CD14-positive monocyte (primary cell): Measurements from ENCODE around the gene CREB5. TPM values are rescaled to one million over a fixed set of nuclear protein-coding genes. Genes with fewer than 3 reads are reported as not detected.

Experiments used
- DNase-seq, 3 donors: peaks; one replicate each; pipeline ENCODE4 v3.0.0-alpha.2; 2011 to 2022
- H2AFZ ChIP-seq: 2 replicates; pipeline ENCODE4 v1.6.0; 2012; ENCODE audit warnings: mild to moderate bottlenecking, low read depth, low read length, inconsistent platforms; ENCODE audit not compliant: insufficient read depth, poor library complexity, severe bottlenecking
- H3K27ac ChIP-seq, 2 donors: 1 replicate in 1 of 2; 2 replicates in 1 of 2; pipeline ENCODE4 v1.5.1; 2012 to 2013; ENCODE audit warnings: low read length in 2 of 2, control low read depth in 1 of 2, inconsistent platforms in 1 of 2, low read depth in 1 of 2, mild to moderate bottlenecking in 1 of 2
- H3K27me3 ChIP-seq, 2 donors: one replicate each; pipeline versions ENCODE4 v1.6.0 to v1.6.1; 2011 to 2013; ENCODE audit warnings: low read length in 2 of 2; ENCODE audit not compliant: control insufficient read depth in 2 of 2, insufficient read depth in 2 of 2
- H3K36me3 ChIP-seq, 2 donors: replicated peaks in 1 of 2; 1 replicate in 1 of 2; 2 replicates in 1 of 2; pipeline versions ENCODE4 v1.5.1 to v1.6.1; 2012 to 2013; ENCODE audit warnings: low read length in 2 of 2, control low read depth in 1 of 2, inconsistent platforms in 1 of 2, mild to moderate bottlenecking in 1 of 2; ENCODE audit not compliant: insufficient read depth in 2 of 2, control insufficient read depth in 1 of 2
- H3K4me1 ChIP-seq, 2 donors: 1 replicate in 1 of 2; 2 replicates in 1 of 2; pipeline versions ENCODE4 v1.5.1 to v1.6.1; 2012 to 2013; ENCODE audit warnings: low read length in 2 of 2, control low read depth in 1 of 2, inconsistent platforms in 1 of 2, mild to moderate bottlenecking in 1 of 2, moderate library complexity in 1 of 2; ENCODE audit not compliant: insufficient read depth in 2 of 2, control insufficient read depth in 1 of 2
- H3K4me2 ChIP-seq: replicated peaks from 2 replicates; pipeline ENCODE3; 2012; ENCODE audit warnings: low read length, moderate library complexity, mild to moderate bottlenecking; ENCODE audit not compliant: poor library complexity, severe bottlenecking; ENCODE audit errors: extremely low read depth
- H3K4me3 ChIP-seq, 3 experiments: fragments of 200-600 bp in 1 of 3; sonication (generic) in 1 of 3; replicated peaks in 1 of 3; 1 replicate in 2 of 3; 2 replicates in 1 of 3; pipeline ENCODE4 v1.5.1; 2011 to 2013; ENCODE audit warnings: low read length in 3 of 3, mild to moderate bottlenecking in 3 of 3, control low read depth in 2 of 3, low read depth in 2 of 3, inconsistent platforms in 1 of 3, moderate library complexity in 1 of 3
- H3K79me2 ChIP-seq: 2 replicates; pipeline ENCODE4 v1.6.0; 2012; ENCODE audit warnings: mild to moderate bottlenecking, control low read depth, inconsistent platforms, low read length, moderate library complexity; ENCODE audit not compliant: insufficient read depth
- H3K9ac ChIP-seq: 2 replicates; pipeline ENCODE4 v1.6.0; 2017; ENCODE audit warnings: low read length, mild to moderate bottlenecking; ENCODE audit not compliant: insufficient read depth, poor library complexity, severe bottlenecking
- H3K9me3 ChIP-seq, 2 donors: replicated peaks in 1 of 2; 1 replicate in 1 of 2; 2 replicates in 1 of 2; pipeline versions ENCODE4 v1.5.1 to v1.6.1; 2012 to 2013; ENCODE audit warnings: low read length in 2 of 2, control low read depth in 1 of 2; ENCODE audit not compliant: control insufficient read depth in 1 of 2, insufficient read depth in 1 of 2
- H4K20me1 ChIP-seq: 2 replicates; pipeline ENCODE4 v1.6.0; 2012; ENCODE audit warnings: mild to moderate bottlenecking, low read length, control low read depth, moderate library complexity; ENCODE audit not compliant: insufficient read depth
- H3K27ac Mint-ChIP-seq, 7 donors: one replicate each; pipeline ENCODE4 v1.8.0; 2020; ENCODE audit warnings: mild to moderate bottlenecking in 7 of 7, mixed read lengths in 7 of 7, moderate library complexity in 6 of 7, inconsistent platforms in 2 of 7
- H3K27me3 Mint-ChIP-seq, 3 donors: one replicate each; pipeline ENCODE4 v1.8.0; 2021 to 2022; ENCODE audit warnings: low read depth in 3 of 3, mild to moderate bottlenecking in 3 of 3, mixed read lengths in 3 of 3, moderate library complexity in 3 of 3, inconsistent platforms in 1 of 3
- H3K36me3 Mint-ChIP-seq, 2 donors: one replicate each; pipeline ENCODE4 v1.8.0; 2020; ENCODE audit warnings: mixed read lengths in 2 of 2, inconsistent platforms in 1 of 2, mild to moderate bottlenecking in 1 of 2
- H3K4me1 Mint-ChIP-seq: one replicate; pipeline ENCODE4 v1.8.0; 2020; ENCODE audit warnings: mild to moderate bottlenecking, mixed read lengths
- H3K4me3 Mint-ChIP-seq, 2 donors: one replicate each; pipeline ENCODE4 v1.8.0; 2020; ENCODE audit warnings: mild to moderate bottlenecking in 2 of 2, mixed read lengths in 2 of 2, moderate library complexity in 1 of 2
- H3K9me3 Mint-ChIP-seq, 7 donors: one replicate each; pipeline ENCODE4 v1.8.0; 2020 to 2022; ENCODE audit warnings: mixed read lengths in 7 of 7, mild to moderate bottlenecking in 6 of 7, moderate library complexity in 6 of 7, inconsistent platforms in 2 of 7
- WGBS: methylation state at CpG from one replicate; pipeline ENCODE4 v1.1.5; 2013; ENCODE audit warnings: missing lambda C conversion rate; ENCODE audit not compliant: insufficient coverage; 5-methylcytosine and 5-hydroxymethylcytosine counted together
- intact Hi-C, 2 donors: fragments of 100-400 bp; cut with micrococcal nuclease; formaldehyde crosslinking; loops; one replicate each; pipeline versions ENCODE4 v1.15.0 to v1.15.1; 2023
- polyA plus RNA-seq, 3 donors: library from polyadenylated mRNA; depleted of rRNA in 1 of 3; unstranded in 2 of 3; stranded (reverse) in 1 of 3; fragments of 300-500 nt in 2 of 3; fragments of >200 nt in 1 of 3; fragmentation: Illumina TruSeq in 2 of 3; gene quantifications; 1 replicate in 2 of 3; 2 replicates in 1 of 3; pipeline ENCODE4 v1.2.3, GENCODE V29; 2012 to 2021
- TF ChIP-seq, protein P1 (sequence below): fragments of 200-600 bp; IDR thresholded peaks from one replicate; pipeline ENCODE4 v1.8.0; 2022; ENCODE audit warnings: antibody characterized with exemption, mild to moderate bottlenecking

CREB5 gene
- polyA plus RNA-seq, 3 donors = 25.1 to 72.3 (median 44.2) TPM

DNA sequence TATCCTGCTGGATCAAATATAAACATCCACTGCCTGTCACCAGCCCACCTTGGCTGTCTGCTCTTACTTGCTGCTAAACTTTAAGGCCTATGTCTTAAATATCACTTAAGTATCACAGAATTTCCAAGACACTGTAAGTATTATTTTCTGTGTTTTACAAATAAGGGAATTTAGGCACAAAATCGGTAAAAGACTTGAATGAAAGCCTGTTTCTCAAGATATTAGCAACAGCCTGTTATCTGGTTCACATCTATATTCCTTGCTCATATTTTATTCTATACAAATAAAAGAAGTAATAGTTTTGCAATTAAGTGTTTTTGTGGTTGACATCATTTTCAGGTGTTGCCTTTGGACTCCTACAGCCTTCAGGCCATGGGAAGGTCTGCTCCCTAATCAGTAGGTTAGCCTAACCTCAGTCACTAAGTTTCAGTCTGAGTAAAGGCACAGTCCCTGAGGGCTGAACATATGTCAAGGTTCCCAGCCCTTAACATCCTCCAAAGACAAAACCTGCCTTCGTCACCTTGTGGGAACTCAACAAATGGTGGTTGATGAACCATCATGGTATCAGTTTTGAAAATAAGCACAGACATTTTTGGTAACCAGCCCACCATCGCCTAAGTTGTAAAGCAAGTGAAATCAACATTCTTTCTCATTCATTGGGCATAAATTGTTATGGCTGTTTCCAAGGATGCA is 127.1 kb downstream of the CREB5 start:
- Histone ChIP-seq H3K9me3 (no peaks in the 10 kb centered on the region), H2AFZ (no peak overlapping the region), H4K20me1 (no peaks in the 10 kb centered on the region), H3K27ac (no peak overlapping the region), H3K9ac (no peak overlapping the region), H3K4me2 (no peak overlapping the region), H3K36me3 (no peaks in the 10 kb centered on the region), H3K4me3 (no peak overlapping the region), H3K79me2 (no peaks in the 10 kb centered on the region), H3K27me3 (peaks cover 2 to 4% of the 10 kb centered on the region in 2 donors), H3K4me1 (no peaks in the 10 kb centered on the region)
- 83% methylated on average over 1 of the region's 3 CpGs for WGBS
- Mint-ChIP-seq H3K27me3 (peaks cover 3 to 8% (median 6%) of the 10 kb centered on the region in 3 donors), H3K9me3 (no peaks in the 10 kb centered on the region), H3K27ac (peak overlapping the region in 1 of 7 donors; percentile 41), H3K4me3 (no peak overlapping the region), H3K36me3 (no peaks in the 10 kb centered on the region), H3K4me1 (no peaks in the 10 kb centered on the region)
- DNase-seq = no peak
- TF ChIP-seq, protein P1, sequence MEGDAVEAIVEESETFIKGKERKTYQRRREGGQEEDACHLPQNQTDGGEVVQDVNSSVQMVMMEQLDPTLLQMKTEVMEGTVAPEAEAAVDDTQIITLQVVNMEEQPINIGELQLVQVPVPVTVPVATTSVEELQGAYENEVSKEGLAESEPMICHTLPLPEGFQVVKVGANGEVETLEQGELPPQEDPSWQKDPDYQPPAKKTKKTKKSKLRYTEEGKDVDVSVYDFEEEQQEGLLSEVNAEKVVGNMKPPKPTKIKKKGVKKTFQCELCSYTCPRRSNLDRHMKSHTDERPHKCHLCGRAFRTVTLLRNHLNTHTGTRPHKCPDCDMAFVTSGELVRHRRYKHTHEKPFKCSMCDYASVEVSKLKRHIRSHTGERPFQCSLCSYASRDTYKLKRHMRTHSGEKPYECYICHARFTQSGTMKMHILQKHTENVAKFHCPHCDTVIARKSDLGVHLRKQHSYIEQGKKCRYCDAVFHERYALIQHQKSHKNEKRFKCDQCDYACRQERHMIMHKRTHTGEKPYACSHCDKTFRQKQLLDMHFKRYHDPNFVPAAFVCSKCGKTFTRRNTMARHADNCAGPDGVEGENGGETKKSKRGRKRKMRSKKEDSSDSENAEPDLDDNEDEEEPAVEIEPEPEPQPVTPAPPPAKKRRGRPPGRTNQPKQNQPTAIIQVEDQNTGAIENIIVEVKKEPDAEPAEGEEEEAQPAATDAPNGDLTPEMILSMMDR = no peak
- intact Hi-C loops = no loop called here

DNA sequence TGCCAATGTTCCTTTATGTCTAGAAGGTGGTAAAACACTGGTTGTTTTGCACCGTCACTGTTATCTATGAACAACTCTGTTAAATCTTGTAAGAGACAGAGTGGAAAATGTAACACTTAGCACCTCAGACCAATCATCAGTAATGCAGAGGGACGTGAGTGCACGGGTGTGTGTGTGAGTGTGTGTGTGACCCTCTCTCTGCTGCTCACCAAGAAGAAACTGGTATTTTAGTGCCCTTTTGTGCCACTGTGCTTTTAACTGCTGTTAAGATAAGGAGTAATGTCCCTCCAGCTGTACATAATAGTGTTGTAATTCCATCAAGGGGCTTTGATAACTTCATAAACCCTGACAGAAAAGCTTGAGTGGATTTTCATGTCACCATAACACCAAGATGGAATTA is 130.1 kb downstream of the CREB5 start:
- peaks cover 0 to 6% (median 2%) of the 10 kb centered on the region in 7 donors for H3K9me3 Mint-ChIP-seq
- intact Hi-C loops = no loop called here
- H3K27ac Mint-ChIP-seq = no peak overlapping the region
- Histone ChIP-seq H3K9me3 (peaks cover 0 to 2% of the 10 kb centered on the region in 2 donors), H3K9ac (no peak overlapping the region), H3K27ac (no peak overlapping the region), H3K4me2 (no peak overlapping the region), H3K4me3 (no peak overlapping the region), H3K4me1 (no peaks in the 10 kb centered on the region), H3K79me2 (no peaks in the 10 kb centered on the region), H4K20me1 (no peaks in the 10 kb centered on the region), H3K36me3 (no peaks in the 10 kb centered on the region), H3K27me3 (peaks cover 0 to 2% of the 10 kb centered on the region in 2 donors), H2AFZ (no peak overlapping the region)
- WGBS = 60% methylated on average over 1 of the region's 3 CpGs
- H3K4me3 Mint-ChIP-seq = no peak overlapping the region
- TF ChIP-seq, protein P1 = no peak
- H3K27me3 Mint-ChIP-seq = peaks cover 5 to 13% (median 8%) of the 10 kb centered on the region in 3 donors
- no peak for DNase-seq
- H3K36me3 Mint-ChIP-seq = no peaks in the 10 kb centered on the region
- no peaks in the 10 kb centered on the region for H3K4me1 Mint-ChIP-seq
